Keratinocyte (primary cell): ENCODE results near the gene GLOD5. TPM values are rescaled to one million over a fixed set of nuclear protein-coding genes. Genes with fewer than 3 reads are reported as not detected.

Experiments
- DNase-seq: peaks from one replicate; pipeline ENCODE4 v3.0.0-alpha.2; 2011; ENCODE audit warnings: low read depth, missing footprints, low spot score
- FAIRE-seq: peaks from 2 replicates; lab custom pipeline; 2011; peaks lifted over from hg19 to GRCh38; lab: Jason Lieb, UNC
- H2AFZ ChIP-seq: 2 replicates; pipeline ENCODE4 v1.6.0; 2012; ENCODE audit warnings: low read length, control low read depth, inconsistent platforms; ENCODE audit not compliant: control insufficient read depth
- H3K27ac ChIP-seq: 2 replicates; pipeline ENCODE4 v1.5.1; 2011; ENCODE audit warnings: low read length; ENCODE audit not compliant: control insufficient read depth, insufficient read depth
- H3K27me3 ChIP-seq: 3 replicates; pipeline ENCODE4 v1.6.0; 2011; ENCODE audit warnings: low read length; ENCODE audit not compliant: control insufficient read depth, insufficient read depth; ENCODE audit errors: extremely low read depth
- H3K36me3 ChIP-seq, 2 experiments: 2 replicates in 1 of 2; 3 replicates in 1 of 2; pipeline ENCODE4 v1.5.1; 2011; ENCODE audit warnings: low read length in 2 of 2, mild to moderate bottlenecking in 1 of 2; ENCODE audit not compliant: control insufficient read depth in 2 of 2, insufficient read depth in 2 of 2; ENCODE audit errors: extremely low read depth in 1 of 2
- H3K4me1 ChIP-seq: 3 replicates; pipeline ENCODE4 v1.5.1; 2011; ENCODE audit warnings: low read length; ENCODE audit not compliant: control insufficient read depth, insufficient read depth; ENCODE audit errors: extremely low read depth
- H3K4me2 ChIP-seq: 3 replicates; pipeline ENCODE4 v1.6.0; 2011; ENCODE audit warnings: low read depth, low read length; ENCODE audit not compliant: control insufficient read depth, insufficient read depth; ENCODE audit errors: extremely low read depth
- H3K4me3 ChIP-seq, 3 experiments: fragments of 200-600 bp in 1 of 3; sonication (generic) in 1 of 3; 2 replicates in 2 of 3; 3 replicates in 1 of 3; pipeline ENCODE4 v1.5.1; 2011 to 2016; ENCODE audit warnings: low read length in 3 of 3, mild to moderate bottlenecking in 3 of 3, control low read depth in 2 of 3, inconsistent platforms in 1 of 3, low read depth in 1 of 3, mixed read lengths in 1 of 3, mixed run types in 1 of 3, moderate library complexity in 1 of 3; ENCODE audit not compliant: control insufficient read depth in 2 of 3, insufficient read depth in 2 of 3; ENCODE audit errors: extremely low read depth in 1 of 3
- H3K79me2 ChIP-seq: 2 replicates; pipeline ENCODE4 v1.6.0; 2012; ENCODE audit warnings: low read length; ENCODE audit not compliant: control insufficient read depth, insufficient read depth
- H3K9ac ChIP-seq: 3 replicates; pipeline ENCODE4 v1.6.0; 2011; ENCODE audit warnings: low read length; ENCODE audit not compliant: control insufficient read depth, insufficient read depth; ENCODE audit errors: extremely low read depth
- H3K9me1 ChIP-seq: 3 replicates; pipeline ENCODE4 v1.6.0; 2011; ENCODE audit warnings: low read length; ENCODE audit not compliant: control insufficient read depth, insufficient read depth; ENCODE audit errors: extremely low read depth
- H3K9me3 ChIP-seq: 2 replicates; pipeline ENCODE4 v1.5.1; 2012; ENCODE audit warnings: low read depth, low read length; ENCODE audit not compliant: control insufficient read depth
- H4K20me1 ChIP-seq: 3 replicates; pipeline ENCODE4 v1.6.0; 2011; ENCODE audit warnings: low read length; ENCODE audit not compliant: control insufficient read depth, insufficient read depth; ENCODE audit errors: extremely low read depth
- EZH2 ChIP-seq: IDR thresholded peaks from one replicate; pipeline ENCODE4 v1.6.1; 2012; ENCODE audit warnings: inconsistent platforms, mild to moderate bottlenecking, low read length, moderate library complexity
- dilution Hi-C: fragments of 300-500 bp; cut with MboI; formaldehyde crosslinking; loops from one replicate; pipeline ENCODE4 v1.7.0; 2020; ENCODE audit warnings: low sequenced_read_pairs; ENCODE audit not compliant: extremely low pct_ligation_motif_present
- polyA plus RNA-seq, 5 experiments: library from polyadenylated mRNA; depleted of rRNA in 3 of 5; stranded (reverse) in 3 of 5; stranded (forward) in 1 of 5; unstranded in 1 of 5; fragments of >200 nt; gene quantifications; 1 replicate in 1 of 5; 2 replicates in 3 of 5; 3 replicates in 1 of 5; pipeline versions ENCODE4 v1.2.1 to v1.2.3, GENCODE V29; 2011 to 2012; ENCODE audit warnings: missing spikeins in 2 of 5, low read depth in 1 of 5, low replicate concordance in 1 of 5
- TF ChIP-seq, protein P1 (sequence below), 3 experiments: IDR thresholded peaks in 1 of 3; conservative IDR thresholded peaks in 1 of 3; optimal IDR thresholded peaks in 1 of 3; 2 replicates in 2 of 3; 3 replicates in 1 of 3; pipeline versions ENCODE3 to v1.5.1; 2011; ENCODE audit warnings: low read length in 3 of 3, mild to moderate bottlenecking in 3 of 3, moderate library complexity in 2 of 3, control low read depth in 1 of 3, inconsistent platforms in 1 of 3; ENCODE audit not compliant: insufficient read depth in 2 of 3; ENCODE audit errors: extremely low read depth in 1 of 3

GLOD5 gene
- polyA plus RNA-seq, 1 donor (not counting 4 experiments of a cell fraction or from before 2014, with no cell fraction given) = not detected

- Histone ChIP-seq H3K4me3 (no peak overlapping the region), H3K27me3 (no peaks in the 10 kb centered on the region), H3K27ac (no peak overlapping the region), H3K4me2 (no peak overlapping the region), H3K9me1 (no peaks in the 10 kb centered on the region), H3K36me3 (no peaks in the 10 kb centered on the region), H3K4me1 (no peaks in the 10 kb centered on the region), H2AFZ (no peak overlapping the region), H3K9ac (no peak overlapping the region), H3K9me3 (no peaks in the 10 kb centered on the region), H4K20me1 (no peaks in the 10 kb centered on the region), H3K79me2 (no peaks in the 10 kb centered on the region)
- DNase-seq (no peak), FAIRE-seq (no peak)
- dilution Hi-C loops = no loop called here
- TF ChIP-seq, protein P1, sequence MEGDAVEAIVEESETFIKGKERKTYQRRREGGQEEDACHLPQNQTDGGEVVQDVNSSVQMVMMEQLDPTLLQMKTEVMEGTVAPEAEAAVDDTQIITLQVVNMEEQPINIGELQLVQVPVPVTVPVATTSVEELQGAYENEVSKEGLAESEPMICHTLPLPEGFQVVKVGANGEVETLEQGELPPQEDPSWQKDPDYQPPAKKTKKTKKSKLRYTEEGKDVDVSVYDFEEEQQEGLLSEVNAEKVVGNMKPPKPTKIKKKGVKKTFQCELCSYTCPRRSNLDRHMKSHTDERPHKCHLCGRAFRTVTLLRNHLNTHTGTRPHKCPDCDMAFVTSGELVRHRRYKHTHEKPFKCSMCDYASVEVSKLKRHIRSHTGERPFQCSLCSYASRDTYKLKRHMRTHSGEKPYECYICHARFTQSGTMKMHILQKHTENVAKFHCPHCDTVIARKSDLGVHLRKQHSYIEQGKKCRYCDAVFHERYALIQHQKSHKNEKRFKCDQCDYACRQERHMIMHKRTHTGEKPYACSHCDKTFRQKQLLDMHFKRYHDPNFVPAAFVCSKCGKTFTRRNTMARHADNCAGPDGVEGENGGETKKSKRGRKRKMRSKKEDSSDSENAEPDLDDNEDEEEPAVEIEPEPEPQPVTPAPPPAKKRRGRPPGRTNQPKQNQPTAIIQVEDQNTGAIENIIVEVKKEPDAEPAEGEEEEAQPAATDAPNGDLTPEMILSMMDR (optimal IDR thresholded peaks at IDR 0.05 in 1 of 3, IDR thresholded peaks at IDR 0.05 in 1 of 3, conservative IDR thresholded peaks at IDR 0.05 in 1 of 3; ENCODE audit: extremely low read depth in 1 of 3, insufficient read depth in 2 of 3, low read length in 3 of 3) = no peak
- TF ChIP-seq EZH2 = no peak
These were observed 41.6 kb upstream of the GLOD5 start for GRCh38 chrX:48719958-48720357.

- H3K4me1 ChIP-seq = no peaks in the 10 kb centered on the region
- H3K9ac ChIP-seq = no peak overlapping the region
- no peak overlapping the region for H3K27ac ChIP-seq
- dilution Hi-C loops = no loop called here
- no peak overlapping the region for H2AFZ ChIP-seq
- no peaks in the 10 kb centered on the region for H3K36me3 ChIP-seq
- no peaks in the 10 kb centered on the region for H3K27me3 ChIP-seq
- H3K79me2 ChIP-seq = no peaks in the 10 kb centered on the region
- DNase-seq = no peak
- TF ChIP-seq, protein P1 (optimal IDR thresholded peaks at IDR 0.05 in 1 of 3, IDR thresholded peaks at IDR 0.05 in 1 of 3, conservative IDR thresholded peaks at IDR 0.05 in 1 of 3; ENCODE audit: extremely low read depth in 1 of 3, insufficient read depth in 2 of 3, low read length in 3 of 3) = no peak
- no peak for TF ChIP-seq EZH2
- FAIRE-seq = no peak
- no peaks in the 10 kb centered on the region for H3K9me3 ChIP-seq
- no peak overlapping the region for H3K4me2 ChIP-seq
- no peaks in the 10 kb centered on the region for H3K9me1 ChIP-seq
- no peak overlapping the region for H3K4me3 ChIP-seq
- no peaks in the 10 kb centered on the region for H4K20me1 ChIP-seq
These were observed 40.8 kb upstream of the GLOD5 start for GRCh38 chrX:48720577-48721250.
